ENCODE data around the gene TCF20.

The TCF20 gene

DNA sequence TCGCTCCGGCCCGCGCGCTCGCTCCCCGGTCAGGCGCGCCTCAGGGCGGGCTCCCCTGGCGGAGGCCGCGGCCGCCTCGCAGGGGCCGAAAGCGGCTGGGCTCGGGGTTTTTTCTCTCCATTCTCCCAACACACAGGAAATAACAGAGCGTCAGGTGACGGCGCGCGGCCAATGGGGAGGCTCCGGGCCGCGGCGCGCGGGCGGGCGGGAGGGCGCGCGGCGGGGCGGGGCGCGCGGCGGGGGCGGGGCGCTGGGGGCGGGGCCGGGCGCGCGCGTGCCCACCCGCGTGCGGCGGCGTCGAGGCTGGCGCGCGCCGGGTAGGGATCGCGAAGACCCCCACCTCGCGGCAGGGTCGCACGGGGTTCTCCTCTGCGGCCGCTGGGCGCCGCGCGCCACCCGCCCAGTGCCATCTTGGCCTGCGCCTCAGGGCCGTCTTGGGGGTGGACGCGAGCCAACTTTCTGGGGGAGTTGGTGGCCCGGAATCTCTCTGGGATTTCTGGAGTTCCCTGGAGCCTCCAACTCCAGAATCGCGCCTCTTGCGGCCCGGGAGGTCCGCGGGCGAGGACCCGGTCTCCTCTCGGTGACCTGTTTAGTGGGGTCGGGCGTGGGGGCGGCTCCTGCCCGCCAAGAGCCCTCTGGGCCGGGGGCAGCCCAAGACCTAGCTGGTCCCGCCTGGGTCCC is at the start of gene TCF20:
TSS of gene TCF20 (minus strand) at position 144 of the 681 bp plus-strand sequence. CDS start 55,348 bp downstream, outside the sequence.
- peak; percentile 84 for DNase-seq

- DNase-seq = no peak
Observed at GRCh38 chr22:42319386-42319785, 48.9 kb upstream of the TCF20 start.

DNA sequence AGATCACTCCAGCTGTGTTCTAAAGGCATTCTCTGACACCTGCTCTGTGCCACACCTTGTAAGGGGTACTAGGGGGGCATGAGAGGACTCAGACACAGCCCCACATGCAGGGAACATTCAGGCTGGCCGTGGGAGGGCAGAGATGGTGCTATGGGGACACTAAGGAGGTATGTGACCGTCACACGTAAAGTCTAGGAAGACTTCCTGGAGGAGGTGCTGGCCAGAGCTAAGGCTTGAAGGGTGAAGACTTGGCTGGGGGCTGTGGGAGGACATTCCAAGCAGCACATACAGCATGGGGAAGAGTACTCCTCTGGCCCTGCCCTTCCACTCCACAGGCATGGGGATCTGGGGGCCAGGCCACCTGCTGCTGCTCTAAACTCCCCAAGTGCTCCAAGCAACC is 48.5 kb upstream of the TCF20 start:
- DNase-seq = no peak

DNA sequence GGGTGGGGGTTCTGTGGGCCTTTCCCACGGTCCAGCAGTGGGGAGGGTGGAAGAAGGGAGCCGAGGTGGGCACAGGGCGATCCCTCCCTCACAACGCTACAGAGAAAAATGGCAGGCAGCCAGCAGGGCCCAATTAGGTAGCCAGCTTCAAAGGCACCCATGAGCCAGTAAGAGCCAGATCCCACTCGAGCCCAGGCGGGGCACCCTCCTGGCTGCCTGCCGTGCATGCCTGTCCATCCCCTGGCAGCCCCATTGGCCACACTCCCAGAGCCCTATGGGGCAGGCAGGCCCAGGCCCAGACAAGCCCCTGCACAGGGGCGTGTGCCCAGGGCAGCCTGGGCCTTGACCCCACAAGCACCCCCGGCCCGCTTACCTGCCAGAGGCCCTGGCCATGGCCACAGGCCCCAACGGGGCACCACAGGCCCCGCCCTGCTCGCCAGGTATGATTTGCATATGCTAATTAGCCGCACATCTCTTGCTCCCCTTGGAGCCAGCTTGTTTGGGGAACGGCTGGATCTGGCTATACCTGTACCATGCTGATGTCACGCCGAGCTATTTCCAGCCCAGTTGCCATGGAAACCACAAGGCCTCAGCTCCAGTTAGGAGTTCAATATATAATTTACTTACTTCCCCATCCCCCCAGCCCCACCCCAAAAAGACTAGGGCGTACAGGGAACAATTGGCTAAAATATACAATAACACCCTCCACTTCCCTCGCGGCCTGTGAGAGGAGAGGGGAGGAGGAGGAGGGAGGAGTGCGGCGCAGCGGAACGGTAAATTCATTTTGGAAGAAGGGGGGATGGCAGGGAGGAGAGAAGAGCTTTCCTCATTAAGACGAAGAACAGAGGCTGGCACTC is 47.5 kb upstream of the TCF20 start:
- no peak for DNase-seq

DNA sequence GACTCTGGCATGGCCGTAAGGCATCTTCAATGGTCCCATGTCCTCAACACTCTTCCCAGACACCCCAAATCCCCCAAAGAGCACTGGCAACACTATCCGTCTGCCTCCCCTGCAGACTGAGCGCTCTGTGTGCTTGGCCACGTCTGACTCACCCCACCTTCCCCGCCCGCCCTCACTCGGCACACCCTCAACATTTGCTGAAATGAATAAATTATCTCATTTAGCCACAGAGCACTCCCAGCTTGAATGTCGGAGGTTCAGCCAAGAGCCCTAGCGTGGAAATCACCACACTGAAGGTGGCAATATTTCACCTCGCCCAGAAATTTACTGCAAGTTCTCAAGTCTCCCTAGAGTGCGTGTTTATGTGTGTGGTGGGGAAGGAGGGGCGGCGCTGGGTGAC is 46.6 kb upstream of the TCF20 start:
- peak; percentile 63 for DNase-seq

GRCh38 chr22:42315392-42315756 is 44.9 kb upstream of the TCF20 start:
- DNase-seq = no peak

DNA sequence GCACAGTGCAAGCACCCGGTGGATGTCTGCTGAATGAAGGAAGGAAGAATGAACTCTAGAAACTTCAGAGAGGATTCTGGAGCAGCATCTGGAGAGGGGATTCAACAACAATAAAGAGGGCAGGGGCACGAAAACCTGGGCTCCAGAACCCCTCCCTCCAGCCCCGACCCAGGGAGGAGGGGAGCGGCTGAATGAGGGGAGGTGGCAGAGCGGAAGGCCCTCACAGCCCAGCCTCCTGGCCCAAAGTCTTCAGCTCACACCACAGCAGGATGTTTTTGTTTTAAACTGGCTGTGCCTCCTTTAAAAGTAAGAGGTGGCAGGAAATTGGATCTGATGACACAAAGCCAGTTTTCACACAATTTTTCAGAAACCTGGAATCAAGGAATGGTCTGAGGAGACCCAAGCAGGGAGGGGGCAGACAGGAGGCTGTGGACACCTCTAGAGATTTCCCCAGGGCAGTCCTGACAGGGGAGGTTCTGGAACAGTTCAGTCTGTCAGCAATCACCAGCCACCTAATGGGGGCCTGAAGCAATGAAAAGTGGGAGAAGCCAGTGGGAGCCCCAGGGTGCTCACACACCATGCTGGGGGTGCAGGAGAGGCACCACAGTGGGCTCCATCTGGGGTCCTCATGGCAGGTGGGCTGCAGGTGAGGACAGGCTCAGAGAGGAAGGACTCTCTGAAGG is 44.4 kb upstream of the TCF20 start:
- DNase-seq = peak; percentile 47

GRCh38 chr22:42313804-42314581 is 43.5 kb upstream of the TCF20 start:
- DNase-seq = peak; percentile 64

- no peak for DNase-seq
Observed at GRCh38 chr22:42313204-42313603, 42.8 kb upstream of the TCF20 start.

DNA sequence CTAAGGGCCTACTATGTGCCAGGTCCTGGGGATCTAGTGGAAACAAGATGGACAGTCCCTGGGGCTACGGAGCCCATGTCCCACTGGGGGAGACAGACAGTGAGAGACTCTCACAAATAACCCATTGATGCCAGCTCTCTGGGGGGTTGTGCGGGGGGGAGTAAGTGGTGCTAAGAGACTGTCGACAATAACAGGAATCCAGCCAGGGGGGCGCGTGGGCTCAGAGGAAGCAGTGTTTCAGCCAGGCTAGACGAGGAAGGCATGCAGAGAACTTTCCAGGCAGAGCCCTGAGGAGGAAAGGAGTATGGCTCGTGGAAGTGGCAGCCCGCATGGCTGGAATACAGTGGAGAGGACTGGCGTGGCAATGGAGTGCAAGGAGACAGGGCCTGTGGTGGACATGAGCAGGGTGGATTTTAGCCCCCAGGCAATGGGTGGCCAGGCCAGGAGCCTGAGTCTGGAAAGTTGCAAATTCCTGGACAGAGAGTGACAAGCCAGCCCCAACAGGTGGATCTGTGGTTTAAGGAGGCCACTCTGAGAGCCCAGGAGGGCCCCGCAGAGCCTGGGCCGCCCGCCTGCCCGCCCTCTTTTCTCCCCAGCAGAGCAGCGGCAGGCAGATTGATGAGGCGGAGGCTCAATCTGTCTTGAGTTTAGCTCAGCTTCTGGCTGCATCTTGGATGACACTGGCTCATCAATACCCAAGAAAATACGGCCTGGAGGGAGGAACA is 40.0 kb upstream of the TCF20 start:
- DNase-seq = no peak

GRCh38 chr22:42309865-42310264 is 39.4 kb upstream of the TCF20 start:
- no peak for DNase-seq

- DNase-seq = no peak
Observed at GRCh38 chr22:42308892-42309468, 38.5 kb upstream of the TCF20 start.

GRCh38 chr22:42307806-42308563 is 37.5 kb upstream of the TCF20 start:
- no peak for DNase-seq

GRCh38 chr22:42306010-42306409 is 35.6 kb upstream of the TCF20 start:
- no peak for DNase-seq

- no peak for DNase-seq
Observed at GRCh38 chr22:42304324-42304790, 33.9 kb upstream of the TCF20 start.

- DNase-seq = peak; percentile 36
Observed at GRCh38 chr22:42303396-42304323, 33.2 kb upstream of the TCF20 start.

DNA sequence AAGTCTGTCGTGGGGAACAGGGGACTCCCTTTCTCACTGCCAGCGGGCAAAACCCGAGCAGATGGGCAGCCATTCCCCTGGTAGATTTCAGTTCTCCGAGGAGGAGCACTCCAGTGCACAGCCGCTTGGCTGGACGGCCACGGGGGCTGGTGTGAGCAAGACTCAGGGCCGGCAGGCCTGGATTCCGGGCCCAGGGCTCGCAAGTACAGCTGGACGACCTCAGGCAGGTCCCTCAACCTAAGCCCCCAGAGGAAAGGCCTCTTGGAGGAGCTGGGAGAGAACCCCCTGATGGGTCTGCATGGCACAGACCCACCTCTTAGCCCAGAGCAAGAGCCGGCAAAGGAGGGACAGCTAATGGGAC is 31.3 kb upstream of the TCF20 start:
- no peak for DNase-seq

- DNase-seq = peak; percentile 29
Observed at GRCh38 chr22:42301077-42301741, 30.8 kb upstream of the TCF20 start.
